Keratinocyte (primary cell): ENCODE measurements around the gene MICAL3.

ENCODE experiments used
- CTCF ChIP-seq, 3 experiments: IDR thresholded peaks in 1 of 3; conservative IDR thresholded peaks in 1 of 3; optimal IDR thresholded peaks in 1 of 3; 2 replicates in 2 of 3; 3 replicates in 1 of 3; pipeline versions ENCODE3 to v1.5.1; 2011; ENCODE audit warnings: low read length in 3 of 3, mild to moderate bottlenecking in 3 of 3, moderate library complexity in 2 of 3, control low read depth in 1 of 3, inconsistent platforms in 1 of 3; ENCODE audit not compliant: insufficient read depth in 2 of 3; ENCODE audit errors: extremely low read depth in 1 of 3
- EZH2 ChIP-seq: IDR thresholded peaks from one replicate; pipeline ENCODE4 v1.6.1; 2012; ENCODE audit warnings: inconsistent platforms, mild to moderate bottlenecking, low read length, moderate library complexity

DNA sequence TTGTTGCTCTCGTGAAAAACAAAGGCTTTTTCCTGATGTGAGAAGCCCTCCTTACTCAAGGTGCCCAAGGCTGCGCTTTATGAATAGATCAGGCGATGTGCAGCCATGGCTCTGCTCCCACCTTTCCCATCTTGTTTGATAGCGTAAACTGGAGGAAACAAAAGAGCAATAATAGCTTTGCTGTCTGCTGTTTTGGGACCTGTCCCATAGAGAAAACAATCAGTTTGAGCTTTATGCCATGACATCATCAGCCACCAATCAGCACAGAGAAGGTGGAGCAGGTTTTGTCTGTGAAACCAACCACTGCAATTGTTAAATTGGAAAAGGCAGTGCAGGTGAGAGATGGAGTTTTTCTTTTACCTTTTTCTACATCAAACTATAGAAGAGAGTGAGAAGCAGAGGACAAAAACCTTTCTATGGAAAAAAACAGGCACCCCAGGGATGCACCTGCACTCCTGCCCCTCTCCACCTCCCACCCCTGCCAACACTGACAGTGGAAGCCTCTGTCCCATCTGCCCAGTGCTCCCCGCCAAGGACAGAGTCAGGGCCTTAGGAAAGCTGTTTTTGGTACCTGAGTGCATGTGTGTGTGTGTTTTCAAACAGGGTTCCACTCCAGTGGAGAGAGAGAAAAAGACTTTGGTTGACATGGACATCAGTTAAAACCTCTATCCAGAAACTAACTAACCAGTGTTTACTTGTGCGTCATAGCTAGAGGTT, 80.7 kb downstream of the MICAL3 start:
- TF ChIP-seq CTCF (optimal IDR thresholded peaks at IDR 0.05 in 1 of 3, IDR thresholded peaks at IDR 0.05 in 1 of 3, conservative IDR thresholded peaks at IDR 0.05 in 1 of 3; ENCODE audit: extremely low read depth in 1 of 3, insufficient read depth in 2 of 3, low read length in 3 of 3) (no peak), EZH2 (no peak)
